Measurements from ENCODE around the gene RCVRN.

RCVRN gene

GRCh38 chr17:9898812-9899211, 6.3 kb downstream of the RCVRN start:
- Histone ChIP-seq H3K27ac (replicated peaks) (no peak overlapping the region), H3K4me3 (replicated peaks; ENCODE audit: insufficient read depth, low read length) (no peak overlapping the region), H3K27me3 (ENCODE audit: insufficient read depth, poor library complexity, severe bottlenecking) (no peaks in the 10 kb centered on the region)
- TF ChIP-seq SPI1 (IDR thresholded peaks at IDR 0.05; ENCODE audit: borderline replicate concordance, low read depth), result no peak
- no peak for TF ChIP-seq GABPA (IDR thresholded peaks at IDR 0.05; ENCODE audit: low read depth)
- no peak for TF ChIP-seq POLR2AphosphoS5 (IDR thresholded peaks at IDR 0.05; ENCODE audit: low read depth)
- TF ChIP-seq CTCF (IDR thresholded peaks at IDR 0.05; ENCODE audit: insufficient read depth, low read length), result no peak
- no peak for DNase-seq (ENCODE audit: low read depth in 1 of 2, low spot score in 1 of 2)

GRCh38 chr17:9897372-9897968, 7.6 kb downstream of the RCVRN start:
- no peak for DNase-seq (ENCODE audit: low read depth in 1 of 2, low spot score in 1 of 2)
- no peaks in the 10 kb centered on the region for H3K27me3 ChIP-seq (ENCODE audit: insufficient read depth, poor library complexity, severe bottlenecking)
- no peak overlapping the region for H3K4me3 ChIP-seq (replicated peaks; ENCODE audit: insufficient read depth, low read length)
- no peak for TF ChIP-seq CTCF (IDR thresholded peaks at IDR 0.05; ENCODE audit: insufficient read depth, low read length)
- no peak for TF ChIP-seq REST (IDR thresholded peaks at IDR 0.05; ENCODE audit: insufficient replicate concordance, low read depth)
- TF ChIP-seq POLR2AphosphoS5 (IDR thresholded peaks at IDR 0.05; ENCODE audit: low read depth), result no peak
- TF ChIP-seq SPI1 (IDR thresholded peaks at IDR 0.05; ENCODE audit: borderline replicate concordance, low read depth), result no peak
- no peak for TF ChIP-seq GABPA (IDR thresholded peaks at IDR 0.05; ENCODE audit: low read depth)
- no peak overlapping the region for H3K27ac ChIP-seq (replicated peaks)

- DNase-seq (ENCODE audit: low read depth in 1 of 2, low spot score in 1 of 2), result no peak
- H3K4me3 ChIP-seq (replicated peaks; ENCODE audit: insufficient read depth, low read length), result no peak overlapping the region
- no peak overlapping the region for H3K27ac ChIP-seq (replicated peaks)
- no peak for TF ChIP-seq SPI1 (IDR thresholded peaks at IDR 0.05; ENCODE audit: borderline replicate concordance, low read depth)
- no peak for TF ChIP-seq GABPA (IDR thresholded peaks at IDR 0.05; ENCODE audit: low read depth)
- TF ChIP-seq POLR2AphosphoS5 (IDR thresholded peaks at IDR 0.05; ENCODE audit: low read depth), result no peak
- TF ChIP-seq CTCF (IDR thresholded peaks at IDR 0.05; ENCODE audit: insufficient read depth, low read length), result no peak
- no peak for TF ChIP-seq REST (IDR thresholded peaks at IDR 0.05; ENCODE audit: insufficient replicate concordance, low read depth)
- no peaks in the 10 kb centered on the region for H3K27me3 ChIP-seq (ENCODE audit: insufficient read depth, poor library complexity, severe bottlenecking)
These were observed 9.1 kb downstream of the RCVRN start for GRCh38 chr17:9895923-9896322.

GRCh38 chr17:9894231-9894630, 10.8 kb downstream of the RCVRN start:
- no peak for TF ChIP-seq CTCF (IDR thresholded peaks at IDR 0.05; ENCODE audit: insufficient read depth, low read length)
- no peak for TF ChIP-seq POLR2AphosphoS5 (IDR thresholded peaks at IDR 0.05; ENCODE audit: low read depth)
- no peak for TF ChIP-seq GABPA (IDR thresholded peaks at IDR 0.05; ENCODE audit: low read depth)
- TF ChIP-seq REST (IDR thresholded peaks at IDR 0.05; ENCODE audit: insufficient replicate concordance, low read depth), result no peak
- TF ChIP-seq SPI1 (IDR thresholded peaks at IDR 0.05; ENCODE audit: borderline replicate concordance, low read depth), result no peak
- no peaks in the 10 kb centered on the region for H3K27me3 ChIP-seq (ENCODE audit: insufficient read depth, poor library complexity, severe bottlenecking)
- no peak overlapping the region for H3K27ac ChIP-seq (replicated peaks)
- no peak overlapping the region for H3K4me3 ChIP-seq (replicated peaks; ENCODE audit: insufficient read depth, low read length)
- no peak for DNase-seq (ENCODE audit: low read depth in 1 of 2, low spot score in 1 of 2)
